NOMO-1 (cell line): ENCODE data around the gene RAD51B.
"Not testable (repeated sequence)": the region's sequence is repeated elsewhere in the genome, so short reads cannot be mapped to it uniquely, and the experiment has no call there.

ENCODE experiments used
- DNase-seq, 2 experiments: peaks; one replicate each; lab custom pipeline; 2025; ENCODE audit not compliant: unreplicated experiment in 2 of 2; lab: John Stamatoyannopoulos, UW

RAD51B gene

GRCh38 chr14:68016255-68016914 is 196.8 kb downstream of the RAD51B start:
- DNase-seq, result no peak

- no peak for DNase-seq
Observed at GRCh38 chr14:68018598-68018997, 199.0 kb downstream of the RAD51B start.

GRCh38 chr14:68020493-68020892 is 200.9 kb downstream of the RAD51B start:
- no peak for DNase-seq

- no peak for DNase-seq
Observed at GRCh38 chr14:68020999-68021663, 201.6 kb downstream of the RAD51B start.

- DNase-seq, result no peak
Observed at GRCh38 chr14:68027276-68027675, 207.7 kb downstream of the RAD51B start.

- DNase-seq, result no peak
Observed at GRCh38 chr14:68028075-68028474, 208.5 kb downstream of the RAD51B start.

- DNase-seq, result not testable (repeated sequence)
Observed at GRCh38 chr14:68031011-68031410, 211.4 kb downstream of the RAD51B start.

- no peak for DNase-seq
Observed at GRCh38 chr14:68032154-68032553, 212.6 kb downstream of the RAD51B start.

GRCh38 chr14:68033336-68033932 is 213.9 kb downstream of the RAD51B start:
- no peak for DNase-seq

GRCh38 chr14:68034896-68035295 is 215.3 kb downstream of the RAD51B start:
- no peak for DNase-seq

- DNase-seq, result no peak
Observed at GRCh38 chr14:68036202-68036601, 216.6 kb downstream of the RAD51B start.

- DNase-seq, result no peak
Observed at GRCh38 chr14:68039593-68039992, 220.0 kb downstream of the RAD51B start.

- DNase-seq, result no peak
Observed at GRCh38 chr14:68040633-68041369, 221.2 kb downstream of the RAD51B start.

- DNase-seq, result no peak
Observed at GRCh38 chr14:68041876-68042354, 222.3 kb downstream of the RAD51B start.

GRCh38 chr14:68042586-68043210 is 223.1 kb downstream of the RAD51B start:
- no peak for DNase-seq

GRCh38 chr14:68043752-68044151 is 224.2 kb downstream of the RAD51B start:
- DNase-seq, result no peak

GRCh38 chr14:68047906-68048305 is 228.3 kb downstream of the RAD51B start:
- DNase-seq, result no peak

- not testable (repeated sequence) for DNase-seq
Observed at GRCh38 chr14:68048815-68049214, 229.2 kb downstream of the RAD51B start.

- DNase-seq, result no peak
Observed at GRCh38 chr14:68050177-68050576, 230.6 kb downstream of the RAD51B start.

- no peak for DNase-seq
Observed at GRCh38 chr14:68051146-68051545, 231.6 kb downstream of the RAD51B start.

- no peak for DNase-seq
Observed at GRCh38 chr14:68060198-68060597, 240.6 kb downstream of the RAD51B start.
